IPS DF 4.7 (cell line): ENCODE data around the gene TBC1D5.
"Not testable (repeated sequence)": the region's sequence is repeated elsewhere in the genome, so short reads cannot be mapped to it uniquely, and the experiment has no call there.

Experiments
- DNase-seq: peaks from one replicate; pipeline ENCODE4 v3.0.0-alpha.2; 2013; ENCODE audit warnings: low spot score; ENCODE audit errors: extremely low read depth

Gene TBC1D5

DNA sequence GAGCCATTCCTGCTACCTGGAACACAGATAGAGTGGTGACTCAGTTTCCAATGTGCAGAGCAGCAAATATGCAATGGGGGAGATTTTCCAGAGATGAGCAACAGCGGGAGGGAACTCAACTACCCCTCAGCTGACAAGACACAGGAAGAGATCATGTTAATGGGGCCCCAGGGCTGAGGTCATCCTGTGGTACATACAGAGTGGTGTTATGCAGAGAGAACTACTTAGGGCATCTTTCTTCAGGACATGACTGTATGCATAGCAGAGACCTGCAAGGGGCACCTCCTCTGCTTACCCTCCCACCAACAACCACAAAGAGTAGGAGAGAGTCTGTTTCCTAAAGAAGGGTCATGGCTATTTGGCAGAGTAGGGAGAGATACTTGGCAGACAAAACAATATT is 6.8 kb upstream of the TBC1D5 start:
- no peak for DNase-seq

DNA sequence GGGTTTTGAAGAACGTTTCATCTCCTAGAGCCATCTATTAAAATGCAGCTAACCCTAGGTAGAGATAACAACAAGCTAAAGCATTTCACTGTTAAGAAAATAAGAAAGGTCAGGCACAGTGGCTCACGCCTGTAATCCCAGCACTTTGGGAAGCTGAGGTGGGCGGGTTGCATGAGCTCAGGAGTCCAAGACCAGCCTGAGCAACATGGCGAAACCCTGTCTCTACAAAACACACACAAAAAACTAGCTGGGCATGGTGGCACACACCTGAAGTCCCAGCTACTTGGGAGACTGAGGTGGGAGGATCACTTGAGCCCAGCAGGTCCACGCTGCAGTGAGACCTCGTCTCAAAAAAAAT is 5.4 kb upstream of the TBC1D5 start:
- DNase-seq, result no peak

DNA sequence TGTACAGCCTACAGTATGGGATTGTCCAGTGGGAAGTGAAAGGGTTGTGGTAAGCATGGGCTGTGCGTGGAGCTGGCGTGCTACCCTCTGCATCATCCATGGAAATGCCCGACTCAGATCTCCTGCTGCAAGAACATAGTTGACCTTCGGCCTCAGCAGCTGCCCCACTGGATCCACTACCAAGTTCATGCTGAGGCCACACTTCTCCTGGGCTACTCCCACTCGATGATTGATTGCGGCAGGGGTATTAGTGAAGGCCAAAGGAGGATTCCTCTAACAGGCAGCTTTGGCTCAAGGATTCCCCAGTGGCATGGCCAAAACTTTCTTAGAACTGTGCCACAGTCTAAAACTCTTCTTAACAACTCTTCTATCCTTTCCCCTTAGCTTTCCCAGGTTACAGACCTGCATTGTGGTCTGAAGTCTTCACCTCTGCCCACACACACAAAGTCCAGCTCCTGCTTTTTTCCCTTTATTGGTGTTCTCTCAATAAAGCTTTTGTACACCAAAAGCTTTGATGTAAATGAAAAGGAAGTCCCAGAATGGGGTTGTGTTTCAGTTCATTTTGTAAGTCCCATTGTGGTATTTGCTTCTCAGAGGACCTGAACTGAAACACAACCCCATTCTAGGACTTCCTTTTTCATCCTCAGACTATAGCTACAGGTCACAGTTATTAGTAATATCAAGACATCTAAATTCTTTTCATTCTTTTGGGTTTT is 4.9 kb upstream of the TBC1D5 start:
- no peak for DNase-seq

DNA sequence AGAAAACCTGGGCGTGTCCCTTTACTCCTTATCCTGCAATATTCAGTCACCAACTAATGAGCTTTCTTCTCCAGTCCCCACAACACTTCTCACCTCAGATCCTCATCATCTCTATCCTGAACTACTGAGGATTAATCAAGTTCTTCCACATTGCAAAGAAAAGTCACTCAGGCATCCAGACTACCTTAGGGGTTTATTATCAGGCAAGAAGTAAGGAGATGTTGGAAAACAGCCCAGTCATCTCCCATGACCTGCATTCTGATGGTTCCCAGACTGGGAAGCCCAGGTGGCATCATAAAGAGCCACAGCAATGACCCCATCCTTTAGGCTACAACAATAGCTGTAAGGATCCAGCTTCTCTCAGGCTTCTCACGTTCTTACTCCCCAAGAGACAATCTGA is 3.5 kb upstream of the TBC1D5 start:
- DNase-seq, result no peak

DNA sequence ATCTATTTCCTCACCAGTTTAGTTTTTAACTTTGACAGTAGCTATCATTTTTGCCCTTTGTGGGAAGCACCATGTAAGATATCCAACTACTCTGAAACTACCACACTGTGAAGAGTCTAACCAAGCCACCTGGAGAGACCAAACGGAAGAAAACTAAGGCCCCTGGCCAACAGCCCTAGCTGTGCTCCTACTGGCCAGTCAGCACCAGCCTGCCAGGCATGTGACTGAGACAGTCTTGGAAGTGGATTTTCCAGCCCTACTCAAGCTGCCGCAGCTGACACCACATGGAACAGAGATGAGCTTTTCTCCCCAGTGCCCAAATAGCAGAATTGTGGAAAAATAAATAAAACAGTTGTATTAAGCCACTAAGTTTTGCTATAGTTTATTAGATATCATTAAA is 2.9 kb upstream of the TBC1D5 start:
- DNase-seq, result no peak

DNA sequence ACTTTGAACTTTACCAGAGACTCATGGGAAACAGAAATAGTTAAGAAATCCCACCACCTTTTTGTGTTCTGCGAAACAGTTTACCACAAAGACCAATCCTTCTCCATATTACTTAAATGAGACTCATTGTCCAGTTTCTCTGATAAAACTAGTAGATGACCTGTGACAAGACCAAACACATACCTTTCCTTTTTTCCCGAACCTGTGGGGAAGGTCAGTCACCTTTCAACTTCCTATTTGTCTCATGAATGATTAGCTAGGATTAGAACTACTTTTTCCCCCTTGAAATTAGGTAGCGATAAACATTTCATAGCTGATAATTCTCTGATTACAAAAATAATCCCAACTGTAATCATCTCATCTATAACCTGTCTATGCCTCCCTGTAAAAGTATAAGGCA is 2.3 kb upstream of the TBC1D5 start:
- no peak for DNase-seq

DNA sequence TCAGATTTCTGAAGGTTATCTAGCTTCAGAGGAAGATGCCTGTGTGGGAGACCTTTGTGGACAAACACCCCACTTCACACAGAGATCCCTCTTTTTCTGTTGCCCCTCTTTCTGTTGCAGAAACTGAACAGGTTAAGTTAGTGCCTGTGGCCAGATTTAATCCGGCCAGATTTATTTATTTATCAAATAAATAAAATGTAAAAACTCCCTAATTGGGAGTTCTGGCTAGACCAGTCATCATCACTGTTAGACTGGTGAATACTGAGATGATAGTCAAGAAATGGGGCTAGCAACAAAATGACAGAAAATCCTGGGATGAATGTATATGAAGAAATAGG is 1.2 kb upstream of the TBC1D5 start:
- no peak for DNase-seq

DNA sequence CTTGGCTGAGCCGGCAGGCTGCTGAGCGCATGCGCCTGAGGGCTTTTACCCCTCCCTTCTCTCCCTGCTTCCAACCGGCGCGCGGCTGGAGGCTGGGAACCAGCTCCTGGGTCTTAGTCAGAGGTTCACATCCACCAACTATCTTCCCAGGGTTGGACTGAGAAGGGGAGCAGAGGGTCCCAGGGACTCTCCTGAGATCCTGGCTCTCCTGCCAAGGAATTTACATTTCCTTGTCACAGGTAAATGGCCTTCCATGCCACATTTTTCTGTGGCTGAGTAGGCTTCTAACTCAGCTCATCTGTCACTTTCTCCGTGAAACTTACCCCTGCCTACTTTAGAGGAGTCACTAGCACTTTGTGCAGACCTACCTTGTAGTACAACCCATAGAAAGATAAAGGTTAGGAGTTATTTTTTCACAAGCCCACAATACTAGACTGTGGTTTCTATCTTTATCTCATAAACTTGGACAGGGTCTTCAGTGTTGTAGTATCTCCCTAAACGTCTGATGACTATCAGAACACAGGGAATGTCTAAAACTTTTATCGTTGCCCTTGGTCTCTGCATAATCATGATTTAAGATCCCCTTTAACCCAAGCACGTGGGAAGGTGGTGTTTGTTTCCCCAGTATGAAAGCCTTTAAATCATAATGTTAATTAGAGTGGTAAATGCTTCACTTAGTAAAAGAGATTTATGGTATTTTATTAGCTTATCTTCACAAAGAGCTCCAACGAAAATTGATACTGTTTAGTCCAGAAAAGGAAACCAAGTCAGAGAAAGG is 638 bp upstream of the TBC1D5 start:
- no peak for DNase-seq

DNA sequence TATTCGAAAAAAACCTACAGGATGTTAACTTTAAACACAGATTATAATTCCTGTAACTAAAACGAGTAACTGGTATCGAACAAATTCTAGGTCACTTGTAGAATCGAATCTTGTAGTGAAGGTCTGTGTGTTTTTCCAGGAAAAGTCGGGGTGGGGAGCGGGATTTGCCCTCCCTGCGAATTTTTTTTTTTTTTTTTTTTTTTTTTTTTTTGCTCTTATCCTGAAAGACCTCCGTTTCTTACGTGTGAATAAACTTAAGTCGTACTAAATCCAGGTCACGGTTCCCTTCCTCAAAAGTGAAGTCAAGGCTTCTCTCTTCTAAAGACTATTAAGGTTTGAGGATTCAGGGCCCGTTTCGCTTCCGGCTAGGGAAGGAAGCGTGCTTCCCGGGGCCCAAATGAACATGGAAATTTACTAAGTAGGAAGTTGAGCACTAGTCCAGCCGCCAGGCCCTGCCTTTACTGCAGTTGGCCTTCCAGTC is 770 bp downstream of the TBC1D5 start:
- DNase-seq, result no peak

DNA sequence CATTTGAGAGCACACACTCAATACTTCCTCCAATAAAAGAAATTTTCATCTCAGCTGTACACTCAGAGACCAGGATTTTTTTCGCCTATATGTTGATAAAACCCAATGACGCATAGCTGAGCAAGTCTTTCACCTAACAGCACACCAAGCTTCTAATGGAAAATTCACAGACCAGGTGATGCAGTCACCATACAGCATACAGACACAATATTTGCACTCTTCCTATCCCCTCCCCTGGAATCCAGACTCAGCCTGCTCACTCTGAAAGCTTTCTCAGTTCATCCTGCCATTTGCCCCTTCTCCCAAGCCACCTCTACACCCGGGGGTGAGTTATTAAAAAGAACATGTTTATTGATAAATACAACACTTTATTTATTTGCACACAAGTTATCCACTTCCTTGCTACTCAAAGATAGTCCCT is 1.7 kb downstream of the TBC1D5 start:
- DNase-seq, result no peak

DNA sequence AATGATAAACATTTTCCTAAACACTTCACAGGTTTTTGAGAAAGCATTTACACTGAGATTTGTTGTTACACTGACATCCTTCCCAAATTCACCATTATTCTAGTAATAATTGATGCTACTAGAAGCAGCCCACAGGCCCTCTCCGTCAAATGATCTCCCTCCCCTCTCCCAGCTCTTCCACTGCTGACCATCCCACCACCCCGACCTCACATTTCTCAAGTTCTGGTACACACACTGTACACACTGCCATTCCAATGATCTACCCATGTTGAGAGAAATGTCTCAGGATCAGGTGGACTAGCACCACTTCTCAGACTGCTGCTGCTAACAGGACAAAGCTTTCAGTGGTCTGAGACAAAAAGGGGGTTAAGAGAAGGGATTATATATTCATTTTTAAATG is 3.5 kb downstream of the TBC1D5 start:
- no peak for DNase-seq

DNA sequence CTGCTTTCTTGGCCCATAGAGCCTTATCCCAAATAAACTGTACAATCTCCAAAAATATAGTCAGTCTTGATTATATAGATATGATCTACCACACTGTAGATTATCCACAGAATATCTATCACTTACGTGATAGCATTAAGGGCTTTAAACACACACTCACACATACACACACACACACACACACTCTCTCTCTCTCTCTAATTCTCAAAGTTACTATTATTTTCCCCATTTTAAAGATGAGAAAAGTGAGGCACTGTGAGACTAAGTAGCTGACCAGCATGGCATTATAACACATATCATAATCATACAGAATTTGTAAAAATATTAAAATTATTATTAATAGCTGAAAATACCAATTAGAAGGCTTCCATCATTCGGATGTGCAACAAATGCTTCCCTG is 4.2 kb downstream of the TBC1D5 start:
- no peak for DNase-seq

DNA sequence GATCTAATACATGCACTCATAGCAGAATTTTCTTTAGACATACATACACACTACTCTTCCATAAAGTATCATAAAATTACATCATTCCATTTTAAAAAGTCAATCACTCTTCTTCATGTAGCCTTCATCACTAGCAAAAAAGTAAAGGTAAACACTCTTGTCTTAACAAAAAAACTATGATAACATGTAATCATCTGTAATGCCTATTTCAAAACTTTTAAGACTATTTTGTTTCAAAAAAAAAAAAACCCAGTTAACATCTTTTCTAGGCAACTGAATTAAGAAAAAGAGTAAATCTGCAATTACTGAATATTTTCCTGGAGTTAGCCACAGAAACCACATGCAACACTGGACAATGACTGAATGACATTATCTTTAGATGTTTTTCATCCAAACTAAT is 4.8 kb downstream of the TBC1D5 start:
- DNase-seq, result no peak

DNA sequence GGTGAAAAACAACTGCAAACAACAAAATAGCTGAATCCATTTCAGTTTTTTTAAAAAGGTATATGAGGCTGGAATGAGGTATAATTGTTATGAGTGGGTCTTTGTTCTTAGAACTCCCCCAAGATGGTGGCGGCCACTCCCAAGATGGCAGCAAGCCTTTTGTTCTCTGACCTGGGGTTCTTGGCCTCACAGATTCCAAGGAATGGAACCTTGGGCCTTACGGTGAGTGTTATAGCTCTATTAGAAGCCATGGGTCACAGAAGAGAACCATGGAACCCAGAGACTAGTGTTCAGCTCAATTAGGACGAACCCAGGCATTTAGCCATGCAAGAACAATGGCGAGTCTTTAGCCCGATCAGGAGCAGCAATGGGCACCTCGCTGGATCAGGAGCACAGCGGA is 7.1 kb downstream of the TBC1D5 start:
- not testable (repeated sequence) for DNase-seq

DNA sequence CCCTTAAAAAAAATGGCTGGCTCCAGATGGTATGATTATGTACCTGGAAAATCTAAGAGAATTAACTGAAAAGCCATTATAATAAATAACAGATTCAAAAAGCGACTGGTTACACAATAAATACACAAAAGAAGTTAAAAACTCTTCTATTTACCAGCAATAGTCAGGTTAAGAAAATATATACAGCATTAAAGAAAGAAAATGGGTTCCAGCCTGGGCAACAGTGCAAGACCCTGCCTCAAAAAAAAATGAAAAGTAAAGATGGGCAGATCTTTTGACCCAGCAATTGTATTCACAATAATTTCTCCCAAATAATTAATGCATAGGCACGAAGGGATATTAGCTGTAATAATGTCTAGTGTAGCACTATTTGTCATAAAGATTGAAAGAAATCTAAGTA is 8.7 kb downstream of the TBC1D5 start:
- DNase-seq, result no peak

DNA sequence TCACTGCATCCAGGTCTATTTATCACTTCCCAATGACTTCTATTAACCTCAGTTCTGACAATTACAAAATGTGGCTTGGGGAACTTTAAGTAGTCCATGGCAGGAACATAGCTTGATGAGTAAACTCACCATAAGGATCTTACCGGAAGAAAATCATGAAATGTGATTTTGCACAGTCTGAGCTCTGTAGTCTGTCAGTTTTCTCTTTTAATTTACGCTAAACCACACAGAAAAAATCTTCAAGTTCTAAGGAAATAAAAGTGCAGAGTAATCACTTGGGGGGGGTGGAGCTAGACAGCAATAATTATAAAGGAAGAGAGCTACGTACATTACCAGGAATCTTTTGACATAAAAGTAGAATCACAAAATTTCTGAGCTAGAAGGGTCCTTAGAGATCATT is 9.2 kb downstream of the TBC1D5 start:
- no peak for DNase-seq

DNA sequence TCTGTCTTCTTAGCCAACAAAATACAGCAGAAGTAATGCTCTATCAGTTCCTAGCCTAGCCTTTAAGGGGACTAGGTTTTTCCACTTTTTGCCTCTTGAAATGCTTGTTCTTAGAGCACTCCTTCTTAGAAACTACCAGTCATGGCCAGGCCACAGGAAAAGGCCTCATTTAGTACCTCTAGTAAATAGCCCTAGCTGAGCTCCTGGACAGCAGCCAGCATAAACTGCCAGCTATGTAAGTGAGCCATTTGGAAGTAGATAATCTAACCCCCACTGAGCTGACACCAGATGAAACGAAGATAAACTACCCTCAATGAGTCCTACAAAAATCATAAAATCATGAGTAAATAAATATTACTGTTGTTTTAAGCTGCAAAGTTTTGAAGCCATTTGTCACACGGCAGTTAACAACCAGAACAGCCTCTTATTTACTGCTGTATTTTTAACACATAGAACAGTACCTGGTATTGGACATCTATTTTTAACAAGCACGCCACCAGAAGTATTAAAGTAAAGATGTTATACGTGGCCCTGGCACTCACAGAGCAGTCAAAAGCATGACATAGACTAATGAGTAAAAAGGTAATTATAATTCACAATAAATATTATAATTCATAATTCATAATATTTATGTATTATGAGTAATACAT is 12.0 kb downstream of the TBC1D5 start:
- no peak for DNase-seq

DNA sequence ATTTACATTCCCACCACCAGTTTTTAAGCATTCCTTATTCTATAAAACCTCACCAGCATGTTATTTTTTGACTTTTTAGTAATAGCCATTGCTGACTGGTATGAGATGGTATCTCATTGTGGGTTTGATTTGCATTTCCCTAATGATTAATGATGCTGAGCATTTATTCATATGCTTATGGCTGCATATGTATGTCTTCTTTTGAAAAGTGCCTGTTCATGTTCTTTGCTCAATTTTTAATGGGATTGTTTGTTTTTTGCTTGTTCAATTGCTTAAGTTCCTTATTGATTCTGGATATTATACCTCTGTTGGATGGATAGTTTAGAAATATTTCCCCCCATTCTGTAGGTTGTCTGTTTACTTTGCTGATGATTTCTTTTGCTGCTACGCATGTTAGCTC is 16.1 kb downstream of the TBC1D5 start:
- no peak for DNase-seq

DNA sequence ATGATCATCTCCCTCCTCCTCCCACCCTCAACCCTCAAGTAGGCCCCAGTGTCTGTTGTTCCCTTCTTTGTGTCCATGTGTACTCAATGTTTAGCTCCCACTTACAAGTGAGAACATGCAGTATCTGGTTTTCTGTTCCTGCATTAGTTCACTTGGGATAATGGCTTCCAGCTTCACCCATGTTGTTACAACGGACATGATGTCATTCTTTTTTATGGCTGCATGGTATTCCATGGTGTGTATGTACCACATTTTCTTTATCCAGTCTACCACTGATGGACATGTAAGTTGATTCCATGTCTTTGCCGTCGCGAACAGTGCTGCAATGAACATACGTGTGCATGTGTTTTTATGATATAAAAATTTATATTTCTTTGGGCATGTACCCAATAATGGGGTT is 16.6 kb downstream of the TBC1D5 start:
- not testable (repeated sequence) for DNase-seq

DNA sequence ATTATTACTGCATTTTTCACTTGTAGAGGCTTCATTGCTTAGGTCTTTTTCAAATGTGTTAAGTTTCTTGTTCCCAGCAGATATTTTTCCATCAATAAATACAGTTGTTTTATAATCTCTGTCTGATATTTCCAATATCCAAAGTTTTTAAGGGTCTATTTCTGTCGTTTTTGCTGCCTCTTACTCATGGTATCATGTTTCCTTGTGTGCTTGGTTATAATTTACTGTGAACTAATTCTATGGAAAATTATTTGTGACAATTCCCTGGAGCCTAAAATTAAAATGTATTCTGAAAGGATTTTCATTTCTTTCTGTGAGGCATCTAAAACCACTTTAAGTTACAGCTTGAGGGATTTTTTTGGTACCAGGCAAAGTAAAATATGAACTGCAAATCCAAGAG is 17.5 kb downstream of the TBC1D5 start:
- no peak for DNase-seq

DNA sequence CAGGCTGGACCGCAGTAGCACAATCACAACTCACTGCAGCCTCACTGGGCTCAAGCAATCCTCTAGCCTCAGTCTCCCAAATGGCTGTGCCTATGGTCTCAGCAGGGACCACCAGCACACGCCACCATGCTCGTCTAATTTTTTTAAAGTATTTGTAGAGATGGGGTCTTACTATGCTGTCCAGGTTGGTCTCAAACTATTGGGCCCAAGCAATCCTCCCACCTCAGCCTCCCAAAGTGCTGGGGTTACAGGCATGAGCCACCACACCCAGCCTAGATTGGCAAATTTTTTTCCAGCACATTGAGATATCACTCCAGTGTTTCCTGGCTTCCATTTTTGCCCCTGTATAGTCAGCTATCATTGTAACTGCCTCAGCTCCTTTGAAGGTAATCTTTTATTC is 18.3 kb downstream of the TBC1D5 start:
- DNase-seq, result no peak

DNA sequence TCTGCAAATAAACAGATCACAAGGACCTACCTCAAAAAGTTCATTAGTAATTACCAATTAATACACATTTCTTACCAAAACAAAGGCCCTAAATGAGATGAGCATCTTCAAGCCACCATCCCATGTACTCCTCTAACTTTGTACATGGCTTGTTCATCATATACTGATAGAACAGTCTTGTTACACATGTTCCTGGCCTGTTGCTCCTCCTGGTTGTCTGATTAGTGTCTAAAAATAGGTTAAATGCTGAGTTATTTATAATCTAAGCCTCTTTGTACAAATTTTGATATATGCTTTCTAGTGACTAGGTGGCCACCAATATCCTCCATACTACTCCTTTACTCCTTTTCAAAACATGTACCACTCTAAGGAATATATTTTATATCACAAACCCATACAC is 25.0 kb downstream of the TBC1D5 start:
- no peak for DNase-seq

DNA sequence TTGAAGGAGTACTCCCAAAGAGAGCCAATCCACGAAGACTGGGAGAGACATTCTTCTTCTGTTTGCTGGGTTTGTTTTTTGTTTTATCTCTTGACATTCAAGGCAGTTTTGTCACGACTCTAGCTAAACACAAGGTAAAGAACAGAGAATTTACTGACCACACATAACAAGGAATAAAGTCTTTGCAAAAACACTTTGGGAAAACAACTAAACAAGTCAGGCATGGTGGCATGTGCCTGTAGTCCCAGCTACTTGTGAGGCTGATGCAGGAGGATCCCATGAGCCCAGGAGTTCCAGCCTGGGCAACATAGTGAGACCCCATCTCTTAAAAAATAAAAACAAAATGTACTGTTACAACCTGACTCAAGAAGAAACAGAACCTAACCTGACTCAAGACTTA is 28.0 kb downstream of the TBC1D5 start:
- DNase-seq, result no peak
